Esophagus squamous epithelium (tissue), 4 donors: ENCODE measurements around the gene SANBR.

ENCODE experiments used
- POLR2A ChIP-seq, 4 donors: fragments of 450-650 bp; IDR thresholded peaks; one replicate each; pipeline ENCODE4 v1.6.1; 2017; ENCODE audit warnings: antibody characterized with exemption in 4 of 4, mild to moderate bottlenecking in 4 of 4, moderate library complexity in 3 of 4
- TF ChIP-seq, protein P1 (sequence below), 6 experiments: fragments of 450-650 bp in 4 of 6; fragments of 200-600 bp in 2 of 6; sonication (generic) in 2 of 6; IDR thresholded peaks; one replicate each; pipeline ENCODE4 v1.5.1; 2016 to 2019; ENCODE audit warnings: antibody characterized with exemption in 6 of 6, mild to moderate bottlenecking in 4 of 6, moderate library complexity in 4 of 6

DNA sequence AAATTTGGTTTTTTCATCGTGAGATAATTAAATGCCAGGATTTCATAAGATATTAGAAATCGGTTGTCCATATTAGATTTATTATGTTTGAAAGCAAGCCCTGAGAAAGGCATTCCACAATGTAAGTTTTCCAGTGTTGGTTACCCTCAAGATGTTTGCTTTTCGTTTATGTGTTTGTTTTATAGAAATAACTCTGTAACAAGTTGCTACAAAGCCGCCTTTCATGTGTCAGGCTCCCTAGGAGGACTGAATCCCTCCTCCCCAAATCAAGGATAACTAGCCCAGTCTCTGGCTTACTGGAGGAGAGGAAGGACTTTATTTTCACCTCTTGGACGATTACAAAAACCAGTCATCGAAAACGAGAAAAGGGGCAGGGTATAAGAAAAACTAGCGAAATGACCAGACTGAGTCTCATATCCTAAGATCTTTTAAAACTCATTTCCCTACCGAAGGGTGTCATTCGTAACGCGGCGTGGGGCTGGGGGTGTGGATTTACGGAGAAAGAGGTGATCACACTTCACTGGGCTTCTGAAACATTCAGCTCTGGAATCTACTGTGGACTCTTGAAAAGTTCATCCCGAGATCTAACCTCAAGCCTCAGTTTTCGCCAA, 49.2 kb upstream of the SANBR start:
- TF ChIP-seq, protein P1, sequence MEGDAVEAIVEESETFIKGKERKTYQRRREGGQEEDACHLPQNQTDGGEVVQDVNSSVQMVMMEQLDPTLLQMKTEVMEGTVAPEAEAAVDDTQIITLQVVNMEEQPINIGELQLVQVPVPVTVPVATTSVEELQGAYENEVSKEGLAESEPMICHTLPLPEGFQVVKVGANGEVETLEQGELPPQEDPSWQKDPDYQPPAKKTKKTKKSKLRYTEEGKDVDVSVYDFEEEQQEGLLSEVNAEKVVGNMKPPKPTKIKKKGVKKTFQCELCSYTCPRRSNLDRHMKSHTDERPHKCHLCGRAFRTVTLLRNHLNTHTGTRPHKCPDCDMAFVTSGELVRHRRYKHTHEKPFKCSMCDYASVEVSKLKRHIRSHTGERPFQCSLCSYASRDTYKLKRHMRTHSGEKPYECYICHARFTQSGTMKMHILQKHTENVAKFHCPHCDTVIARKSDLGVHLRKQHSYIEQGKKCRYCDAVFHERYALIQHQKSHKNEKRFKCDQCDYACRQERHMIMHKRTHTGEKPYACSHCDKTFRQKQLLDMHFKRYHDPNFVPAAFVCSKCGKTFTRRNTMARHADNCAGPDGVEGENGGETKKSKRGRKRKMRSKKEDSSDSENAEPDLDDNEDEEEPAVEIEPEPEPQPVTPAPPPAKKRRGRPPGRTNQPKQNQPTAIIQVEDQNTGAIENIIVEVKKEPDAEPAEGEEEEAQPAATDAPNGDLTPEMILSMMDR (IDR thresholded peaks at IDR 0.05), result no peak
- TF ChIP-seq POLR2A (IDR thresholded peaks at IDR 0.05), result no peak
